ENCODE results near the gene TMEM135.
"Not testable (repeated sequence)": the region's sequence is repeated elsewhere in the genome, so short reads cannot be mapped to it uniquely, and the experiment has no call there.

The TMEM135 gene

DNA sequence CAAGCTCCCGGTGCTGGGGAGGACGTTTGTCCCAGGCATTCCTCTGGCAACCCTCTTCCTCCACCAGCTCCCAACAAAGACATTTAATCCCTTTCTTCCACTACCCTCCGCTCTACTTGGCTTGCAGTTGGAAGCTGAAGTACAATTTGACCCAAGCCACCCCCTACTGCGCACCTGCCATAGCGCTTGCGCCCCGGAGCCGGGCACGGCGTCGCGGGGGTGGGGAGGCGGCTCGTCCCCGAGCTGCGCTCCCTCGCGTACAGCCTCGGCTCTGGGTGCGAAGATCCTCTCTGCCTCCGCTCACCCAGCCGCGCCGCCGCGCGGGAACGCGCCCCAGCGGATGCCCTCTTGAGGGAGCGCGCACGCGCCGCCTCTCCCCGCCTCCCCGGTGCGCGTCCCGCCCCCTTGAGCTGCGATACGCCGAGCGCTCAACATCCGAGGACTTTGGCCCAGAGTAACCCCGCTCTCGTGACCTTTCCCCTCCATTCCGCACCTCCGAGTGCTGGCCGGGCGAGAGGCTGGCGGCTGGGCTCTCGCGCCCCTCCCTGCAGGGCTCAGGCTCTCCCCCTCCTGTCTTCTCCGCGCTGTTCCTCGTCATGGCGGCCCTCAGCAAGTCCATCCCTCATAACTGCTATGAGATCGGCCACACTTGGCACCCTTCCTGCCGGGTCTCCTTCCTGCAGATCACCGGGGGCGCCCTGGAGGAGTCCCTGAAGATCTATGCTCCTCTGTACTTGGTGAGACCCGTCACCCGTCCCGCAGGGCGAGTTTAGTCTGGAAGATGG, at the start of gene TMEM135:
TMEM135 (plus strand) TSS at position 485 of the 785 bp plus-strand sequence; CDS start at position 597, 112 bp downstream.
- peak; percentile 97 for DNase-seq (ENCODE audit: low read depth)

DNA sequence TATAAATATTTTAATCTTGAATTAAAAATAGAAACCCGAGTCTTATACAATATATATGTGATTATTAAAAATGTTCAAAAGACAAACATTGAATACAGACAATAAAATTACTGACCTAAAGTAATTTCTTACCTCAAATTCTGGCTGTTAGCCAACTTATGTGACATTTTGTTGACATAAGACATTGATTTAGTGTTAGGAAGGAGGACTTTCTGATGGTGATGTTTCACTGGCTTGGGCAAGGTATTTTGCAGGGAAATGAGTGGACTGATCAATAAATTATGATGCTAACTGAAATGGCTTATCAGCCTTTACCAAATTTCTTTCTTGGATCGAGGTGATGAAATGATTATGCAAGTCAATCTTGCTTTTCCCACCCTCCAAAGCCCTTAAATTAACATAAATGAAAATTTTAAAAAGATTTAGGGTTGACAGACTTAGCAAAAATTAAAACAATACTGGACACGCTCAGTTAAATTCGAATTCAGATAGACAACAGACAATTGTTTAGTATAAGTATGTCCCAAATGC, 49.3 kb upstream of the TMEM135 start:
- no peak for DNase-seq (ENCODE audit: low read depth)

DNA sequence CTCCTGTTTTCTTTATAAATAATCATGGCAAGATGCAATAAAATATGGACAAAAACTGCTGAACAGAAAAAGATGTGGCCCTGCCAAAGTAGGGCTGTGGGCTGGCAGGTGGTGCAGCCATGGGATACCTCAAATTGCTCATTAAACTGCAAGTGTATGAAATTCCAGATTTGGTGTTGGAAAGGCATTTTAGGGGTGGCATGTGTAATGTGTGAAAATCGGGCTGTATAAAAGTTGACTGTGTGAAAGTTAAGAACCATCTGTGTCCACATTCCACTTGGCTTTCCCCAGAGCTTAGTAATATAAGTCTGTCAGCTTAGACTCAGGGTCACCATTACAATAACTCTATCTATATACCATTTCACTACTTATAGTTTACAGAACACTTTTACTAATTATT, 47.7 kb upstream of the TMEM135 start:
- no peak for DNase-seq (ENCODE audit: low read depth)

DNA sequence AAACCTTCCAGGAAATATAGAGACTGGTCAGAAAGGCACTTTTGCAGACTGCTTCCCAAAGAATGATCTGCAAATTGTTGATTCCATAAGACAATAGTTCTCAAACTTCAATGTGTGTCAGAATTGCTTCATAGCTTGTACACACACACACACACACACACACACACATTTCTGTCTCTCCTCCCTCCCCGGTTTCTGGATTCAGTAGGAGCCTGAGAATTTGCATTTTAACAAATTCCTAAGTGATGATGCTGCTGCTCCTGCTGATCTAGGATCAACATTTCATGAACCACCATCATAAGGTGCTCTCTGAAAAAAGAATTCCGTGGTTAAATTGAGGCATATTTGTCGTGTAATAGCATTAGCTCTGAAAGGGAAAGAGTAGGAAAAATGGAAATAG, 47.2 kb upstream of the TMEM135 start:
- no peak for DNase-seq (ENCODE audit: low read depth)

DNA sequence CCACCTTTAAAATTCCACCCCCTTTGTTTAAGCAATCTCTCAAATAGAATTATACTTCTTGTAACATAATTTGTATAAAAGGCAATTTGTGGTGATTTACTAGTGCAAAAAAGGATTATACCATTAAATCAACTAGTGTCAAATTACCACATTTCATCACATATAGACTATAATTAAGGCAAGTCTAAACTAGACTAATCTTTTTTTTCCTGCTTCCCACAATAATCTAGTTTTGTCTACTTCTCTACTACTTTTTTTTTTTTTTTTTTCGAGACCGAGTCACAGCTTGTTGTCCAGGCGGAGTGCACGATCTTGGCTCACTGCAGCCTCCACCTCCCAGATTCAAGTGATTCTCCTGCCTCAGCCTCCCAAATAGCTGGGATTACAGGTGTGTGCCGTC, 46.4 kb upstream of the TMEM135 start:
- no peak for DNase-seq (ENCODE audit: low read depth)

DNA sequence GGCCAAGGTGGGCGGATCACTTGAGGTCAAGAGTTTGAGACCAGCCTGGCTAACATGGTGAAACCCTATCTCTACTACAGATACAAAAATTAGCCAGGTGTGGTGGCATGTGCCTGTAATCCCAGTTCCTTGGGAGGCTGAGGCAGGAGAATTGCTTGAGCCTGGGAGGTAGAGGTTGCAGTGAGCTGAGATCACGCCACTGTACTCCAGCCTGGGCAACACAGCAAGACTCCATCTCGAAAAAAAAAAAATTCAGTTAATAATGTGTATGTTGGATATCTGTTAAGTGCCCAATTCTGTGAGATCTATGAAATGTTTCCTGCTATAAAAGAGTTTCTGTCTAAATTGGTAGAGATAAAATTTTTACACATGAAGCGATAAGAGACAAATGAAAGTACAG, 45.4 kb upstream of the TMEM135 start:
- not testable (repeated sequence) for DNase-seq (ENCODE audit: low read depth)

DNA sequence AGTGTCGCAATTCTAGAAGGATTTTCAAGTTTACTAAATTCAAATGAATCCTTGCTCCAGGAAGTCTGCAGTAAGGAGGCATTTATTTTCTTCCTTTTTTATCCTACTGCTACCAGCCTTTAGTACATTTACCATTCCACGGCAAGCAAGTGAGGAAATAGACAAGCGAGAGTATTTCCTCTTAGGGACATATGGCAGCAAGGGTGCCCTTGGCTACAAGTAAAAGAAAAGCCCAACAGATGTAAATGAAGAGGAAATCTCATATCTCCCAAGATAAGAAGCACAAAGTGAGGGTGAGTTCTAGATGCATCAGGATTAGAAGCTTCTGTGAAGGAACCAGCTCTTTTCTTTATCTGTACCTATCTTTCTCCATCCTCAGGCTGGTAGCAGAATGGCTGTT, 44.7 kb upstream of the TMEM135 start:
- DNase-seq (ENCODE audit: low read depth): no peak

DNA sequence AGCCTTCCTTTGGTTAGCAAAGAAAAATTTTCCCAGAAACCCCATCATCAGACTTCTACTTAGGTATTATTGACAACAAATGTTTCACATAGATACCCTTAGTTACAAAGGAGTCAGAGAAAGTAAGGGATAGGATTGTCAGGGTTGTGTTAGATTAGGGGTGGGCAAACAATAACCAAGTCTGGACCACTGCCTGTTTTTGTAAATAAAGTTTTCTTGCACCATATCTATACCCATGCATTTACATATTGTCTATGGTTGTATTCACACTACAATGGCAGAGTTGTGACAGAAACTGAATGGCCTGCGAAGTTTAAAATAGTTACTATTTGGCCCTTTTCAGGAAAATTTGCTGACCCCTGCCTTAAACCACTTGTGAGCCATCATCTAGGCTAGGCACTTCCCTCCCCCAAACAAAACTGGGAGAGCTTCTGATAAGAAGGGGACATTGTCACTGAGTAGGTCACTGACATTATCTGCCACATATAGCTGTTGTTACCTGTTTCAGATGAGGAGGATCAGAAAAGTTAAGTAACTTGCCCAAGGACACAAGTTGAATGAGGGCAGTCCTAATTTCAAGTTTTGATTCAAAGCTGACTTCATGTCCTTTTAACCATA, 40.7 kb upstream of the TMEM135 start:
- DNase-seq (ENCODE audit: low read depth): no peak

DNA sequence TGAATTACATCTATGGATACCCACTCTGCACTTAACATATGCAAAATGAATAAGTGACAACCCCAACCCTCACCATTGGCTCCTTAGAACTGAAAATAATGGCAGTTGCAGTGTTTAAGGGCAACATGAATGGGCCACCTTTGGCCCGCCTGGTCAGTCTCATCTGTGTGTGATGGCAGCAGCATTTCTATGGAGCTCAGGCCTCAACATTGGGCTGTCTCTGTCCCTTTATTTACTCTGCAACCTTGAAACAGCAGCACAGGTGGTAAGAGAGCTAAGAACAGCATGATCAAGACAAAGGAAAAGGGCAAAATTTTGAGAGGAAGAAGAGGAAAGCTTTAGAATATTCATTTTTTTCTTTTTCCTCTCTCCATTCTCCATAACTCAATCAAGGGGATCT, 38.3 kb upstream of the TMEM135 start:
- no peak for DNase-seq (ENCODE audit: low read depth)

DNA sequence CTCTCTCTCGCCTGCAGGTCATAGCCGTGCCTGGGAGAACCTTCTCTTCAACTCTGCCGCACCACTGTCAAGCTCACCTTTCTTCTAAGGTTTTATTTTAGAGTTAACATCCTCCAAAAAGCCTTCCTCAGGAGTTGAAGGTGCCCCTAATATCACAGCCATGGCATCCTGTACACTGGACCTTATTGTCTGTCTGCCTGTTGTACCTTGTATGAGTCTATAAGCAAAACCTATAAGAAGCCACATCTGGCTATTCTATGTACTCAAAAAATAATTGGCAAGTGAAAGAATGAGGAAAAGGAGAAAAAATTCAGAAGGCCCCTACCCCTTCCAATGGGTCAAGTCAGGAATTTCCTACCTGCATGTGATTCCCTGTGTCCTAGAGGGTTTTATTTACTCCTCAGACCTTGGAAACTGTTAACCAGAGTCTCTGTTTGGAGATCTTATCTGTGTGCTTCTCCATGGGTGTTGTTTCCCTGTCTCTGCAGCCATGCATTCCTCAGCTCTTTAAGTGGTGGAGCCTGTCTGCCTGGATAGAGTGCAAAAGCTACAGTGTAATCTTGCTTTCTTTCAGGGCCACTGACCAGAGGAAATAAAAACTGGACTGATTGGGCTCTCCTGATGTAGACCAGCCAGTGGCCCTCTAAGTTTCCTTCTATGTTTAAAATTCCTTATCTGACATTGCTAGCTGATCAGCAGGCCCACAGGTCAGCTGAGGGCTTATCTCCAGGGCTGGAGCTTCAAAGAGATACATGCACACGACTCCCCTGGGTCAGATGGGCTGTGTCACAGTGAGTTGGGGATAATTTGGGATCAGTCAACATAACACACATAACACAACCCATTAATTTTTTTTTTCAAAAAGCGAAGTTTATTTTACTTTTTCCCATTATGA, 37.6 kb upstream of the TMEM135 start:
- DNase-seq (ENCODE audit: low read depth): no peak

DNA sequence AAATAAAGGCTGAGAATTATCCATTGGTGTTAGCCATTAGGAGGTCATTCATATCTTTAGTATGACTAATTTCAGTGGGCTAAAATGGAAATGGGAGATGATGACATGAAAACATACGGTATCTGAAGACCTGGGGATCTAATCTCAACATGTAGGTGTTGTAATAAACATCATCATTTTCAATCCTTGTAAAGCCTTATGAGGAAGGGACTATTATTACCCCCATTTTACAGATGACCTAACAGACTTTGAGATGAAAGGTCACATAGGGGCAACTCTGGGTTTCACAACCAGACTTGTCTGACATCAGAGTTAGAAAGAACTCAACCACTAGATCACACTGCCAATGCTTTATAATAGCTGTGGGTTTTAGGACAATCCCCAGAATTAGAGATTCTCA, 34.8 kb upstream of the TMEM135 start:
- no peak for DNase-seq (ENCODE audit: low read depth)

DNA sequence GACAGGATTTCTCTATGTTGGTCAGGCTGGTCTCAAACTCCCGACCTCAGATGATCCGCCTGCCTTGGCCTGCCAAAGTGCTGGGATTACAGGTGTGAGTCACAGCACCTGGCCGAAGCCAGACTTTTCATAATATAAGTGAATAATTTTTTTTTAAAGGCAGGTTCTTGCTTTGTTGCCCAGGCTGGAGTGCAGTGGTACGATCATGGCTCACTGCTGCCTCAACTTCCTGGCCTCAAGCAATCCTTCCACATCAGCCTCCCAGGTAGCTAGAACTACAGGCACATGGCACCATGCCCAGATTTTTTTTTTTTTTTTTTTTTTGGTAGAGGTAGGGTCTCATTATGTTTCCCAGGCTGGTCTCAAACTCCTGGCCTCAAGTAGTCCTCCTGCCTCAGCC, 33.5 kb upstream of the TMEM135 start:
- DNase-seq (ENCODE audit: low read depth): not testable (repeated sequence)

DNA sequence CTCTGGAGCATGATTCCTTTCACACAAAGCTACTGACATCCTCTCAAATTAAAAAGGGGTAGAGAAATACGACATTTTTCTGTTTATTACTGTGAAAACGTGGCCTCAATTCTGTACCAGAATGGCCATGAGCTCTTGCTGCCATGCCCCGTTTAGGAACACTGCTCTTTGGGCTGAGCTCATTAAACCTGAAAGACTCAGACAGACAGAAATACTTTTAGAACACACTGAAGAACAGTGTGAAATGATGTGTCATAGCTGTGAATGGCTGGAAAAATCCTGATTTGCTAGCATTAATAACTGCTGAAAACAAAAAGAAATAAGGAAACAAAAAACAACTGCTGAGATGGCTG, 32.2 kb upstream of the TMEM135 start:
- no peak for DNase-seq (ENCODE audit: low read depth)

DNA sequence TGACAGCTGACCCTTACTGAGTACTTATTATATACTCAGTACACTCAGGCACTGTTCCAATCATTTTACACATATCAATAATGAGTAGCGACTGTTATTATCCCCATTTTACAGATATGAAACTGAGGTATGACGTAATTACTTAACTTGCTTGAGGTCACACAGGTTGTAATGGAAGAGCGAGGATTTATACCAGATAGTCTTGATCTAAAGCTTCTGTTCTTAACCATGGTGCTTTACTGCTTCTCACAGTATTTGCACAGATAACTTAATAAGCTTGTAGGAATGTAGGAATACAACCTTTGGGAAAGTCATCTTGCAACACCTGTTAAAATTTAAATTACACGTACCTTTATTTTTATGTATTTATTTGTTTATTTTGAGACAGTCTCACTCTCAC, 31.7 kb upstream of the TMEM135 start:
- no peak for DNase-seq (ENCODE audit: low read depth)

DNA sequence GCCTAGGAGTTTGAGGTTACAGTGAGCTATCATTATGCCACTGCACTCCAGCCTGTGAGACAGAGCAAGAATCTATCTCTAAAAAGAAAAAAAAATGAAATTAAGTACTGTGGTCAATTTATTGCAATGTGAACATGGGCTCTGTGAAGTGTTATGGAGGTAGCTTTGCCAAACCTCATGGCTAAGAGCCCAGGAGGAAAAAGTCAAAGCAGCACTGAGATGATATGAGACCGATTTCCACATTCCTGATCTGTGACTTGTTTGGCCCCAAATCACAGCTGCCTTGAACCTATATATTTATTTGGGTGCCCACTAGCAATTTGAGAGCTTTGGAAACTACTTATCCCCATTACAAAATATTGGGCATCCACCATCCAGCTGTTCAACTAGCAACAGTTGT, 29.8 kb upstream of the TMEM135 start:
- DNase-seq (ENCODE audit: low read depth): no peak

DNA sequence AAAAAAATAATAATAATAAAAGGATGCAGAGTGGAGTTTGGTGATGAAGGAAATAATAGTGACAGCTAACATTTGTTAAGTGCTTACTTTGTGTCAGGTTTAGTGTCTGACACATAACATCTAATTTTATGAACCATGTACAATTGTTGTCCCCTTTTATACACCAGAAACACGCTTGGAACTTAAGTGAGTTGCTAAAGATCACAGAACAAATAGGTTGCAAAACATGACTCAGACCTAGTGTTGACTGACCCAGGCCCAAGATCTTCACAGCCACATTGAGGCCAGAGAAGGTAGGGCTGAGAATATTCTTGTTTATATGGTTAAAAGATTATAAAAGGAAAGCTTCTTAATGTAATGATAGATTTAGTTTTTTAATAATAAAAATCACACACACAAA, 25.6 kb upstream of the TMEM135 start:
- no peak for DNase-seq (ENCODE audit: low read depth)

DNA sequence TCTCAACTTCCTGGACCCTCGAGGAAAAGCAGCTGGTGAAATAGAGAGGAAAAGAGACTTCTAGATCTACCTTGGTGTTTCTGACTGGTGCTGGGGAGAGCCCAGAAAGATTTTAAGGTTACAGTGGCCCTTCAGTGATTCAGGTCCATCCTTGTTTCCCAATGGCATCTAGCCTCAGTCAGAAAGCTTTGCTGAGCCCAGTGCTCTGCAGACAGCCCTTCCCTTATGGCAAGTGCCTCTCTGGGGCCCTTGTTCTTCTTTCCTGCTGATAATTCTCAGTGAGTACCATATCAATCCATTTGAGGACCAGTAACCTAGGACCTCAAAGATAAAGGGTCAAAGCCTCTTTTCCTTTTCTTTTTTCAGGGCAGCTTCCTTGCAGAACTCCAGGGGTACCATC, 25.1 kb upstream of the TMEM135 start:
- no peak for DNase-seq (ENCODE audit: low read depth)

DNA sequence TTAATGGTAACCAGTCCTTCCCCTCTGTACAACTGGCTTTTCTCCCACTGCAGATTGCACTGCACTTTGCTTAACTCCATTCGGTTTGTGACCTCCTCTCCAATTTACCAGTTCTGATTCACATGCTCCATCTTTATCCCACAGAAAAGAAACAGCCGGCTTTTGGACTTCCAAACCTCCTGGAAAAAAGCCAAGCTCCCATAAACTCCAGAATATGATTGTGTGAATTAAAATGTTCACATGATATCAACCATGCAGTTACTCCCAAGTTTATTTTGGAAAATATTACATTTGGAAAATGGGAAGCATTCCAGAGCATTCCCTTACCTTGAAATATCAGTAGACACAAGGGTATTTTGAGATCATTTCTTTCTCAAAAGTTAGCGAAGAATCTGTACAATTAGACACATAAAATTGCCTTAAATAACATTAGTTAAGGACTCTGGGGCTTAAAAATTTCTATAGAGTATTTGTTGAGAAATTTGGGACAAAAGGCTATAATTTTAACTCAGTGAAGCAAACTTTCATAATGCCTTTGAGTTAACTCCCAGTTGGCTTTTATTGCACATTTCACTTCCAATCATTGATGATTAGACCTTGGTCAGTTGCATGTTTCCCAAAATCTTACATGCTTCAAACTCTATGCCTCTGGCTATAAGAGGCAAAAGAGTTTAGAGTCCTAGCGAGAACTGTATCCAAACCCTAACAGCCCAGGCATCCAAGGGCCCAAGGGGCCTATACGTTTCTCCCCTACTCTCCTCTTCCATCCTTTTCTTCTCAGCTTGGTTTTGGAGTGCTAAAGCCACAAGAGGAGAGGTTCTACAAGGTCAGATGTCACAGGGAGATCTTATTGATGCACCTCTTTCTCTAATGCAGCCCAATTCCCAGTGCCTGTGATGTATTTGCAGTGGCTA, 23.6 kb upstream of the TMEM135 start:
- no peak for DNase-seq (ENCODE audit: low read depth)

DNA sequence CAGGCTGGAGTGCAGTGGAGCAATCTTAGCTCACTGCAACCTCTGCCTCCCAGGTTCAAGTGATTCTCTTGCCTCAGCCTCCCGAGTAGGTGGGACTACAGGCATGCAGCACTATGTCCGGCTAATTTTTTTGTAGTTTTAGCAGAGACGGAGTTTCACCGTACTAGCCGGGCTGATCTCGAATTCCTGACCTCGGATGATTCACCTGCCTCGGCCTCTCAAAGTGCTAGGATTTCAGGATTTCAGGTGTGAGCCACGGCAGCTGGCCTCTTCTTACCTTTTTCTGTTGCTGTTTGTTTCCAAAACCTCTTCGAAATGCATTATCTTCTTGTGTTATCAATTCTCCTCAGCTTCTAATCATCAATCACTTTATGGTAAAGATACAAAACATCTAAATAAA, 22.1 kb upstream of the TMEM135 start:
- no peak for DNase-seq (ENCODE audit: low read depth)

DNA sequence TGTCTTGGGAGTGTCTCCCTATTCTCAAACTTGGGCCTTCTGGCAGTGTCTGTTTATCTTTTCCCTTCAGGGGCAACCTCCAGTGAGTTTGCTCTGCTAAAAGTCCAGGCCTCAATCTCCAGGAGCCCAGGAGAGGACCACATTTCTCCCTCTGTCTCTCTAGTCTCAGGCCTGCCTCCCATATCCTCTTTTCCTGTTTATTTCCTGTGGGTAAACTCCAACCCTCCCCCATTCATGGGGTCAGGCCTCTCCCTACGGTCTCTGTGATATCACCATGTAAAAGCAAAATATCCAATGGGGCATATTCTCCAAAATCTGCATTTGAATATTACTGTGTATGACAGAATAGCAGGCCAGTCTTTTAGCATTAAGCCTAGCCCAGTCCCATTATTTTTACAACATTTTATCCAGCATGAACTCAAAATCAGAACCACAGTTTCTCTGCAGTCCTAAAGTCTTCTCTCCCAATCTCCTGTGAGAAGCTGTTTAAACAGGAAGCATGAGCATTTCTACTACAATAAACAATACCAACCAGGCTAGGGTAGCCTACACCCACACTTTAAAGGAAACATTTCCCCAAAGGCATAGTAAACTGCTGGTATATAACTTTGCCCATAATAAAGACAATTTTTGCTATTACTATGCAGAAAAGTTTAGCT, 18.0 kb upstream of the TMEM135 start:
- no peak for DNase-seq (ENCODE audit: low read depth)

DNA sequence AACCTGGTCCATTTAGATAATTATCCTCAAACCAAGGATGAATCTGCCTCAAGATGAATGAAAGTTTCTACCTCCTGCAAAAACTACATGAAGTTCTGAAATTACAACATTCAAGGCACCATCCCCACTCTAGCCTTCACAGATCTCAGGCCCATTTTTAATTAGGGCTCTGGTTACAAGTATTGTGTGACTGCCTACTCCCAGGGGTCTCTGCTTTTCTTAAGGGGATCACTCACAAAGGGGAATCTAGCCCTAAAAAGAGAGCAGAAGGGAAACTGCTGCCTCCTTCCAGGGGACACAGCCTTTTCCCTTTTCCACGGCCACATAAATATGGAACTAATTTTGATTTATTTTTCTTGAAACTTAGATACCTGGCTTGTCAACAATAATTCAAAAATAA, 17.4 kb upstream of the TMEM135 start:
- DNase-seq (ENCODE audit: low read depth): no peak

Data from activated T-cell treated with anti-CD3 and anti-CD28 coated beads for 48 hours (primary cell).